ENCODE results near the gene CAPS.

CAPS gene

DNA sequence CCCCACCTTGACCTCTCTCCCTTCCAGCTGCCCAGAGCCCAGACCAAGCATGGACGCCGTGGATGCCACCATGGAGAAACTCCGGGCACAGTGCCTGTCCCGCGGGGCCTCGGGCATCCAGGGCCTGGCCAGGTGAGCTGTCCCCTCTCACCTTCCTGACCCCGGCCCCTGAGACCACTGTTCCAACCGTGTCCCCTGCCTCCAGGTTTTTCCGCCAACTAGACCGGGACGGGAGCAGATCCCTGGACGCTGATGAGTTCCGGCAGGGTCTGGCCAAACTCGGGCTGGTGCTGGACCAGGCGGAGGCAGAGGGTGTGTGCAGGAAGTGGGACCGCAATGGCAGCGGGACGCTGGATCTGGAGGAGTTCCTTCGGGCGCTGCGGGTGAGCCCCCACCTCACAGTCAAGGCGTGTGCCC is 312 bp downstream of the CAPS start:
- H3K27ac ChIP-seq, result no peak overlapping the region
- H3K4me1 ChIP-seq (ENCODE audit: control insufficient read depth in 1 of 2, insufficient read depth in 1 of 2, low read depth in 1 of 2, low read length in 1 of 2), result no peaks in the 10 kb centered on the region
- H3K27me3 ChIP-seq, result no peaks in the 10 kb centered on the region
- H3K36me3 ChIP-seq, result peaks cover 78% of the 10 kb centered on the region
- no peaks in the 10 kb centered on the region for H3K9me3 ChIP-seq
- TF ChIP-seq, protein P1, sequence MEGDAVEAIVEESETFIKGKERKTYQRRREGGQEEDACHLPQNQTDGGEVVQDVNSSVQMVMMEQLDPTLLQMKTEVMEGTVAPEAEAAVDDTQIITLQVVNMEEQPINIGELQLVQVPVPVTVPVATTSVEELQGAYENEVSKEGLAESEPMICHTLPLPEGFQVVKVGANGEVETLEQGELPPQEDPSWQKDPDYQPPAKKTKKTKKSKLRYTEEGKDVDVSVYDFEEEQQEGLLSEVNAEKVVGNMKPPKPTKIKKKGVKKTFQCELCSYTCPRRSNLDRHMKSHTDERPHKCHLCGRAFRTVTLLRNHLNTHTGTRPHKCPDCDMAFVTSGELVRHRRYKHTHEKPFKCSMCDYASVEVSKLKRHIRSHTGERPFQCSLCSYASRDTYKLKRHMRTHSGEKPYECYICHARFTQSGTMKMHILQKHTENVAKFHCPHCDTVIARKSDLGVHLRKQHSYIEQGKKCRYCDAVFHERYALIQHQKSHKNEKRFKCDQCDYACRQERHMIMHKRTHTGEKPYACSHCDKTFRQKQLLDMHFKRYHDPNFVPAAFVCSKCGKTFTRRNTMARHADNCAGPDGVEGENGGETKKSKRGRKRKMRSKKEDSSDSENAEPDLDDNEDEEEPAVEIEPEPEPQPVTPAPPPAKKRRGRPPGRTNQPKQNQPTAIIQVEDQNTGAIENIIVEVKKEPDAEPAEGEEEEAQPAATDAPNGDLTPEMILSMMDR (IDR thresholded peaks at IDR 0.05), result no peak
- H3K4me3 ChIP-seq (ENCODE audit: low read depth in 1 of 2, low read length in 1 of 2), result no peak overlapping the region

DNA sequence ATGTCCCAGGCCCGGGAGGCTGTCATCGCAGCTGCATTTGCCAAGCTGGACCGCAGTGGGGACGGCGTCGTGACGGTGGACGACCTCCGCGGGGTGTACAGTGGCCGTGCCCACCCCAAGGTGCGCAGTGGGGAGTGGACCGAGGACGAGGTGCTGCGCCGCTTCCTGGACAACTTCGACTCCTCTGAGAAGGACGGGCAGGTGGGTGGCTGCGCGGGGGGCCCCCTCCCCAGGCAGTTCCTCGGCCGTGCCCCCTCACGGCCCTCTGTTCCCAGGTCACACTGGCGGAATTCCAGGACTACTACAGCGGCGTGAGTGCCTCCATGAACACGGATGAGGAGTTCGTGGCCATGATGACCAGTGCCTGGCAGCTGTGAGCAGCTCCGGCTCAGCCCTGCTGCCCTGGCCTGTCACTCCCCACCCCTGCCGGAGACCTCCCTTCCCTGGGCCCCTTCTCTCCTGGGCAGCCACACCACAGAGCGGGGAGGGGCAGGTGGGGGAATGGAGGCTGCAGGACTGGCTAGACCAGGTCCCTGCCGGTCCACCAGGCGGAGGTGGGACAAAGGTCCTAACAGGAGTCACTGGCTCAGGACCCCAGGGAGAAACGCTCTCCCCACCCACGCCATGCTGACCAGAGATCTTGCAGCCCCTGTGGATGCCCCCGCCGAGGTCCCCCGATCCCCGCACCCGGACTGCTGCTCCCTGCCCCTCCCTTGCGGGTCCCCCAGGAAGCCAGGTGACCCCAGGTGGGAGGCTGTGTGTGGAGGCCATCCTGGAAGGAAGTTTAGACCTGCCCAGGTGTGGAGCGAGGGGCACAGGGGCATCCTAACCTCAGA is 1.1 kb downstream of the CAPS start:
- no peaks in the 10 kb centered on the region for H3K4me1 ChIP-seq (ENCODE audit: control insufficient read depth in 1 of 2, insufficient read depth in 1 of 2, low read depth in 1 of 2, low read length in 1 of 2)
- peaks cover 78% of the 10 kb centered on the region for H3K36me3 ChIP-seq
- no peak overlapping the region for H3K4me3 ChIP-seq (ENCODE audit: low read depth in 1 of 2, low read length in 1 of 2)
- TF ChIP-seq, protein P1 (IDR thresholded peaks at IDR 0.05), result no peak
- no peaks in the 10 kb centered on the region for H3K27me3 ChIP-seq
- no peak overlapping the region for H3K27ac ChIP-seq
- H3K9me3 ChIP-seq, result no peaks in the 10 kb centered on the region

DNA sequence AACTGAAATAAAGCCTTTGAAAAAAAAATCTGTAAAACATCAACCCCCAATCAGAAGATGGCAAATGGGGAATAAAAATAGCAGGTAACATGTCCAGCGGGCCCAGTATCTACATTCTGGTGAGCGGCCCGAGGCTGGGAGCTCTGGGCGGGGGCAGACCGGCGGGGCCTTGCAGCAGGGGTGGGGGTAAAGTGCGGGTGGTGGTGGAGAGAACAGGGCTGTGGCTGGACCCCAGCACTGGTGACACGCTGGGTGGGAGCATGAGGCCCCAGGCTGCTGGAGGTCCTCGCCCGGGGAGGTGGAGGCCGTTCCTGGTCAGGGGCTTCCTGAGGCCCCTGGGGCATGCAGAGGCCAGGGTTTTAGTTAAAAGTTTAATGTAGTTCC is 1.7 kb downstream of the CAPS start:
- no peak overlapping the region for H3K4me3 ChIP-seq (ENCODE audit: low read depth in 1 of 2, low read length in 1 of 2)
- no peaks in the 10 kb centered on the region for H3K4me1 ChIP-seq (ENCODE audit: control insufficient read depth in 1 of 2, insufficient read depth in 1 of 2, low read depth in 1 of 2, low read length in 1 of 2)
- H3K9me3 ChIP-seq, result no peaks in the 10 kb centered on the region
- H3K36me3 ChIP-seq, result peaks cover 78% of the 10 kb centered on the region
- TF ChIP-seq, protein P1 (IDR thresholded peaks at IDR 0.05), result no peak
- H3K27me3 ChIP-seq, result no peaks in the 10 kb centered on the region
- no peak overlapping the region for H3K27ac ChIP-seq

DNA sequence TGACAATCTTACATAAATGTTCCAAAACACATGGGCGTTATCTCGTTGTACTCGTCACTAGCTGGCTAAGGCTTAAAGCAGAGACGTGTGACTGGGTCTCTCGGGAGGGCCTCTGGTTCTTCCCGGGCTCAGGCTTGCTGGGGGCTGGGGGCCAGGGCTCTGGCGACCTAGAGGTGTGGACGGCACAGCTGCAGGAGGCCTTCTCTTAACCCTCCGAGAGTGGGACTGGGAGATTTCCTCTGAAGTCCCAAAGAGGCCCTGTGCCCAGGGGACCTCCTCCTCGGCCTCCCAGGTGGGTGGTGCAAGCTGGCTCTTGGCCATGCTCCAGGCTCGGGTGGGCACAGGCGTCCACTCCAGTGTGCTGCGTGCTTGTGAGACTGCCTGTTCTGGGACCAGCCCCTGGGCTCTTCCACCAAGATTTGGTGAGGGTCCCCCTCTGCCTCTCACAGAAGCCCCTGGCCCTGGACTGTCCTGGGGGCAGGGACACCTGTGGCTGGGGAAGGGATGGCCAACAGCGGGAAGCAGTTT is 2.2 kb downstream of the CAPS start:
- TF ChIP-seq, protein P1 (IDR thresholded peaks at IDR 0.05), result no peak
- Histone ChIP-seq H3K4me3 (ENCODE audit: low read depth in 1 of 2, low read length in 1 of 2) (no peak overlapping the region), H3K27ac (no peak overlapping the region), H3K36me3 (peaks cover 78% of the 10 kb centered on the region), H3K4me1 (ENCODE audit: control insufficient read depth in 1 of 2, insufficient read depth in 1 of 2, low read depth in 1 of 2, low read length in 1 of 2) (no peaks in the 10 kb centered on the region), H3K27me3 (no peaks in the 10 kb centered on the region), H3K9me3 (no peaks in the 10 kb centered on the region)

DNA sequence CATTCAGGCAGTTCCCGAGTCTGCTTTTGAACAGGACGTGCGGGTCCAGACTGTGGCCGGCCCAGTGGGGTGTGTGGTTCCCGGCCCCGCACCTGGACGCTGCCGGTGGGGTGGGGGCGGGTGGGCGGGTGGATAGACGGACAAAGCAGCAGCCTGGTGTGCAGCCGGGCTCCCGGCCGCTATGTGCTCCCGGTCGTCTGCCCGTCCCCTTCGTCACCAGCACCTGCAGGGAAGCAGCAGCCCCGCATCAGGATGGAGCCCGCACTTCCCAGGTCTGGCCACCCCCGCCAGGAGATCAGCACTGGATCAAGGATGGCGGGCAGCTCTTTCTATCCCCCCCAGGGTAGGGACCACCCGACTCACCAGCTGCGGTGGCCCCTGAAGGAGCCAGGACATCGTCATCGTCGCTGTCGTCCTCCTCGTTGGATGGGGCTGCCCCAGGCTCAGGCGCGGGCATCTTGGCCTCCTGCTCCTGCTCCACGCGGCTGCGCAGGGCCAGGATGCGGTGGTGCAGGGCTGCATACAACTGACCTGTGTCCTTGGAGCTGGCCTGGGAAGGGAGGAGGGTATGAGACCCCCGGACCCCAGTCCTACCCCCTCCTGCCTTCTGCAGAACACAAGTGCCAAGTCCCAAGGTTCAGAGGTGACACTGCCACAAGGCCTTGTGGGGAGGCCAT is 3.5 kb downstream of the CAPS start:
- H3K4me3 ChIP-seq (ENCODE audit: low read depth in 1 of 2, low read length in 1 of 2), result no peak overlapping the region
- H3K27me3 ChIP-seq, result no peaks in the 10 kb centered on the region
- peaks cover 88% of the 10 kb centered on the region for H3K36me3 ChIP-seq
- TF ChIP-seq, protein P1 (IDR thresholded peaks at IDR 0.05), result no peak
- no peak overlapping the region for H3K27ac ChIP-seq
- H3K4me1 ChIP-seq (ENCODE audit: control insufficient read depth in 1 of 2, insufficient read depth in 1 of 2, low read depth in 1 of 2, low read length in 1 of 2), result no peaks in the 10 kb centered on the region
- H3K9me3 ChIP-seq, result no peaks in the 10 kb centered on the region

All from neutrophil (primary cell).